GM21529 (cell line): Measurements from ENCODE around the gene TFAP2E.

Source experiments
- ATAC-seq: cut with Tn5 transposase; IDR thresholded peaks from one replicate; pipeline ENCODE4 v1.9.1; 2021; ENCODE audit not compliant: unreplicated experiment

The TFAP2E gene

DNA sequence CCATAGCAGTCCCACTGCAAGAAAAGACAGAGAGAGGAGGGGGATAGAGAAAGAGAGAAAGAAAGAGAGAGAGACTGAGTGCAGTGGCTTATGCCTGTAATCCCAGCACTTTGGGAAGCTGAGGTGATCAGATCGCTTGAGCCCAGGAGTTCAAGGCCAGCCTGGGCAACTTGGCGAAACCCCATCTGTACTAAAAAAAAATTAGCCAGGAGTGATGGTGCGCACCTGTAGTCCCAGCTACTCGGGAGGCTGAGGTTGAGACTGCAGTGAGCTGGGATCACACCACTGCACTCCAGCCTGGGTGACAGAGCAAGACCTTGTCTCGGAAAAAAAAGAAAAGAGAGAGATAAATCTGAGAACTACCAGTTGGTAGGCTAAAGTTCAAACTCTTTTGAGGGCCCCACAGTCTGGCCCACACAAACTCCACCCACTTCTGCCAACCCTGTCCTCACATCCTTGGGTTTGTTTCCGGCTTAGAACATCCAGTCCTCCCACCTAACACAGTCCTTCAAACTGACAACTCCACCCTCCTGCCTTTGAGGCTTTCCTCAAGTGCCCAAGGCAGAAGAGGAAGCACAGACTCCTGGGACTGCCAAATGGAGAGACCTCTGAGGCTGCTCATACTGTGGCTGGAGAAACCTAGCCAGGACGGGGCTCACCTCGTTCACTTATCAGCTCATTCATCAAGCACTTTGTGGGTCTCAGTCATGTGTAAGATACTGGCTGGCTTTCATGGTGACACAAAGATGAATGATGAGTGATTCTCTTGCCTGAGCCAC is 20.1 kb downstream of the TFAP2E start:
- no peak for ATAC-seq

DNA sequence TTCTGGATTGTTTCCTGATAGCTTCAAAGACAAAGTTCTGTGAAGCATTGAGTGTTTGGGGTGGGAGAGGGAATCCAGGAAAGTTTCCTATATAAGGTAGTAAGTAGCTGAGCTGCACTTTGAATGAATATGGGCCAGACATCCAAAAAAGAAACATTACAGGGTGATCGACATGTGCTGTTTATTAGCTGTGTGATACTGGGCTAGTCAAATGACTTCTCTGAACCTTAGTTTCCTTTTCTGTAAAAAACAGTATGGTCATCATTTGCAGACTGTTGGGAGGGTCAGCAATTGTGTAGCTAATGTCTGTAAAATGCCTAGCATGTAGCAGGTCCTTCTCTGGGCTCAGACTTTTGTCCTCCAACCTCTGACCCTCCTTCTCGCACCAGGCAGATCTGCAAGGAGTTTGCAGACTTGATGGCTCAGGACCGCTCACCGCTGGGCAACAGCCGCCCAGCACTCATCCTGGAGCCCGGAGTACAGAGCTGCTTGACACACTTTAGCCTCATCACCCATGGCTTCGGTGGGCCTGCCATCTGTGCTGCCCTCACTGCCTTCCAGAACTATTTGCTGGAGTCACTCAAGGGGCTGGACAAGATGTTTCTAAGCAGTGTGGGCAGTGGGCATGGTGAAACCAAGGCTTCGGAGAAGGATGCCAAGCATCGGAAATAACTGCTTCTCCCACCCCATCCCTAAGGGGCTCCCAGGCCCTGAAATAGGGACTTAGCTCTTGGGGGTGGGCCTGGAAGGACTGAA is 21.1 kb downstream of the TFAP2E start:
- ATAC-seq, result no peak

DNA sequence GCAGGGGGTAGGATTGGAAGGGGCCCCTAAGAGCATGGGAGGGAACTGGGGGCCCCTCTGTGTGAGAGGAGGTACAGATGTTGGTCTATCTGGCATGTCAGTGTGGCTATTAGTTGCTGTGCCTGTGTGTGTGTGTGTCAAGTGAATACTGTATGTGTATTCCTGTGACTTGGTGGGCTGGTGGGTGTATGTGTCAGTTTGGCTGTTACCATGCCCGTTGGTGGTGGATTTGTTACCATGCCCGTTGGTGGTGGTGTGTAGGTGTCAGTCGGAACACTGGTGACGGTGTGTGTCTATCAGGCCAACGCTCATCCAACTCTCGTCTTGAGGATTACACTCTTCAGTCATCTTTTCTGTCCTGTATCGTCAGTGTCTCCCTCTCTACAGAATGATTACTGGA is 22.6 kb downstream of the TFAP2E start:
- no peak for ATAC-seq

DNA sequence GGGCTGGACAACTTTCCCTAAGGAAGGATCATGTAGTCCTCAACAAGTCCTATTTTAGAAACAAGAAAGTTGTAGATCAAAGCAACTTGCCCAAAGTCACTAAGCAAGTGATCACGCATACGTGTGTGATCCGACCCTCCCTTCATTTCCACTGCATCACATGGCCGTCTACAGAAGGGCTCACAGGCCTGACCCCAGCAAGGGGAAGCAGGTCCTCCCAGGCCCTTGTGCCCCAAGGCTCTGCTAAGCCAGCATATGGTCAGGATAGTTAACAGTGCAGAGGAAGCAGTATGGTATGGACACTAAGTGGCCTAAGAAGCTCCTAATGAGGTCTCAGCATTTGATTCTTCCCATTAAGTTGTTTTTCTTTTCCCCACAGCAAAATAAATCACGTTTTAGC is 24.8 kb downstream of the TFAP2E start:
- no peak for ATAC-seq

DNA sequence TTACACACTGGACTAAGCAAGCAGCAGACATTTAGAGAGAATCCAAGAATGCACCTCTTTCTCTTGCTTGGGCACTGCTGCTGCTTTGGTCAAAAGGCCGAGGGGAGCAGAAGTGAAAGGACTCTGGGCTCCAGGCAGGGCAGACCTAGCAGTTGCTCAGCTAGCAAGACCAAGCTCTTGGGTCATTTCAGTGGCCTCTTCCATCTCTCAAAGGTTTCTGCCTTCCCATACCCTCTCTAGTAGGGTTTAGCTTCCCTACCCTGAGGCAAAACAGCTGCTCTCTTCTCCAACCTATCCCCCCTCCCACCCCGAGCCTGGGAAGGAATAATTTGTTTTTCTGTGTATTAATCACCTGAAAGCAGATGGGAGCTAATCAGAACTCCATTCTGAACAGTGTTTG is 25.8 kb downstream of the TFAP2E start:
- ATAC-seq, result no peak

DNA sequence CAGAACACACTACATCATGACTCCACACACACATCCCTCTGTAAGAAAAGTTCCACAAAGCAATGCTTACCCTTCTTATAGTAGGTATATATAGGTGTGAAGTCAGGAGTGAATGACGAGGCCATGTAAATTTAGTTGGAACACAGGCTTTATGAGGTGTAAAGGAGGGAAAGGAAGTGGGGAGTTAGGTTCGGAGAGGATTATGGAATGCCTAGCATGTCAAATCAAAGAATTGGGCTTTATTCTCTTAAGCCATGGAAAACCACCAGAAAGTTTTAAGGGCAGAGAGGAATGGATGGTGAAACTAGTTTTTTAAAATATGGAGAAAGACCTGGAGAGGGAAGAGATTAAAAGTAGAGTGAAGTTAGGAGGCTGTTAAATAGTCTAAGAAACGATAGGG is 26.3 kb downstream of the TFAP2E start:
- ATAC-seq, result no peak

DNA sequence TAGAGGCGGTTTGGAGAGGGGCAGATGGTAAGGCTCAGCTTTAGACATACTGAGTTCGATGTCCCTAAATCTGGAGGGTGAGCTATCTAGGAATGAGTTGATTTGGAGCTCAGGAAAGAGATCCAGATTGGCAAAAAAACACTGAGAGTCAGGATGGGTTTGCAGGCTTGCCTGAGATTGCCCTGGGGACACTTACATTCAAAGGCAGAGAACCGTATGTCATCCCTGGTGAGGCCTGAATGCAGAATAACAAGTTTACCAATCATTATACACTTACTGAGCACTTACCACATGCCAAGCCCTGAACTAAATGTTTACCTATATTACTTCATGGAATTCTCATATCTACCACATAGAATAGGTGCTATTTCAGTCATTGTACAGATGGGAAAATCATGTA is 27.5 kb downstream of the TFAP2E start:
- no peak for ATAC-seq

DNA sequence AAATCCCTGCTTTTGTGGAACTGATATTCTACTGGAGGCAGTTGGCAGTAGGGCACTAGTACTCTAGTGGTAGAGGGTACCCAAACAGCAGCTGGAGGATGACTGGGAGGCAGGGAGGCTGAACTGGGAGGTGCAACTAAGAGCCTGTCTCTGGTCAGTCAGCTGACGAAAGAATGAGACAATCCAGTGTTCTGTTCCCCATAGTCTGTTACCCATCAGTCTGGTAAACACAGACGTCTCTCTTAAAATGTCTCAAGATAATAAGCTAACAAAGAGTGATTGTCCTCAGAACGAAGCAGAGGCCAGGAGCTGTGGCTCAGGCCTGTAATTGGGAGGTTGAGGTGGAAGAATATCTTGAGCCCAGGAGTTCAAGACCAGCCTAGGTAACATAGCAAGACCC is 30.4 kb downstream of the TFAP2E start:
- ATAC-seq, result no peak

DNA sequence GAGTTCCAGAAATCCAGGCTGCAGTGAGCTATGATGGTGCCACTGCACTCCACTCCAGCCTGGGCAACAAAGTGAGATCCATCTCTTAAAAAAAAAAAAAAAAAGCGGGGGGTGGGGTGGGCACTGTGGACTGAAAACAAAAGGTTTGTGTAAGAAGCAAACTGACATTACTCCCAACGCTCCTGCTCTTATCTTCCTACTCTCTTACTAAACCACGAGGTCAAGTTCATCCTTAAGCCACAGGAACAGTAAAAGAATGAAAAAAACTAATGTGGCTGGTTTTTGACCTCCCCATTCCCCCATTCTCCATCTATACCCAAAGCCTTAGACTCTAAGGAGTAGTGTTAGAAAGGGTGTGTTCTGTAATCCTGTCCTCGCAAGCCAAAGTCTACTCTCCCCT is 30.8 kb downstream of the TFAP2E start:
- ATAC-seq, result no peak

DNA sequence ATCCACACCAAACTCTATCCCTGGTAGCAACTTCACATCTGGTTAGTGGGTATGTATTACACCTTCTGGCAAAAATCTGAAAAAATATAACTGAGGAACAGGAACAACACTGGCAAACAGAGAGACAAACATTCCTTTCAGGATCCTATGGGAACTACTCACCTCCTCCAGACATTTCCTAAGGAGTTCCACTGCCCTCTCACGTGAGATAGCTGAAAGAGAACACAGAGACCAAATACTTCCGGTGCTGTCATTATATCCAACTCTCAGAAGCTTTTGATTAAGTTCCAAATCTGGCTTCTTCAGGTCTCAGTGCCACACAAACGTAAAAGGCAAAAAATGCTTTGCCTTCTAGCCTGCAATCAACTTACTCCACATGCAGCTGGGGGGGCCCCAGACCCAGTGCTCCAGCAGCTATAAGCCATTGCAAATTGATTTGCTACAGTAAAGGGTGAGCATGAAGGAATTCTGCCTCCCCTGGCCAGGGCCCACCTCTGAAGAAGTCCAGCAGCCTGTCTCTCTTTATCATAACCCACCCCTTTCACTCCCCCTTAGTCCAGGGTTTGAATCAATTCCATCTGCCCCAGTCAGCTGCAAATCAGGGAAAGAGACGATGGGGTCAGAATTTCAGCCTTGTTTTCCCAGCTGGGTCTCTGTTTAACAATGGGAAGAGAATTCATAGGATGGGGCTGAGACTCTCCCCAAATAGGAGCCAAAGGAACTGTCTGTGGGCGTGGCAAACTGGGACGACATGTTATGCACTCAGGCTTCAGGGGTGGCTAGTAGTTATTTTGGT is 32.2 kb downstream of the TFAP2E start:
- ATAC-seq, result no peak

DNA sequence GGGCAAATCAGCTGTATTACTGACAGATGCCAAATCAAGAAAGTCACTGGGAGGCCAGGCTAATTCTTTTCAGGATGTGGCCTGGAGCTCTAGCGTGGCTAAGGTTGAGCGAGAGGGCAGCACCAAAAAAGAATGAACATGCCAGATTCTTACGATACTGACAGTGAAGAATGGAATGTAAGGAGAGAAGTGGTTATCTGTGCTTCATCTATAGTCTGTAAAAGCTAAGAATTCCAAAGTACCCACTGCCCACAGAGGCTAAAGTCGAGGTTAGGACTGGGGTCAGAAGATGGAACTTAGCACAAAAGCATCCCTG is 32.7 kb downstream of the TFAP2E start:
- ATAC-seq, result no peak

DNA sequence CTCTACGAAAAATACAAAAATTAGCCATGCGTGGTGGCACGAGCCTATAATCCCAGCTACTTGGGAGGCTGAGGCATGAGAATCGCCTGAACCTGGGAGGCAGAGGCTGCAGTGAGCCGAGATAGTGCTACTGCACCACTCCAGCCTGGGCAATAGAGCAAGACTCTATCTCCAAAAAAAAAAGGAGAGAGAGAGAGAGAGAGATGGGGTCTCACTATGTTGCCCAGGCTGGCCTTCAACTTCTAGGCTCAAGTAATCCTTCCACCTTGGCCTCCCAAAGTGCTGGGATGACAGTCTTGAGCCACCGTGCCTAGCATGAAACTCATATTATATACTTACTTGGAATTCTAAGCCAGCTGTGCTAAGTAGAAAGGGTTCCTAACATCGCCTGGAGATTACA is 38.5 kb downstream of the TFAP2E start:
- ATAC-seq, result no peak

DNA sequence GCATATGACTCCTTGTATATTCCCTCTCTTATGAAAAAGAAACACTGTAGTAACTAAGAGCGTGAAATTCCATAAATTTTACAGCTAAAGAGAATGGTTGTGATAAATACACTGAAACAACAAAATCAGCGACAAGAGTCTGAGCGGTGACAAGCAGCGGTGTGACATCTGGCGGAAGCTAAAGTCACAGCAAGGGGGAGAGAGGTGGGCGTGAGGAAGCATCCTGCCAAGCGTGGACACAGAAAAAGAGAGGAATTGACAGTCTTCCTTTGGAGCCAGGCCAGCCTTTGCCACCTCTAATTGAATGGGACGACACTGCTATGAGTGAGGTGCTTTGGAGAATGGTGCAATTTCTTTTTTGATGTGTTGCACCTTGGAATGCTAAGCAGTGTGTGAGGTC is 42.3 kb downstream of the TFAP2E start:
- ATAC-seq, result no peak

DNA sequence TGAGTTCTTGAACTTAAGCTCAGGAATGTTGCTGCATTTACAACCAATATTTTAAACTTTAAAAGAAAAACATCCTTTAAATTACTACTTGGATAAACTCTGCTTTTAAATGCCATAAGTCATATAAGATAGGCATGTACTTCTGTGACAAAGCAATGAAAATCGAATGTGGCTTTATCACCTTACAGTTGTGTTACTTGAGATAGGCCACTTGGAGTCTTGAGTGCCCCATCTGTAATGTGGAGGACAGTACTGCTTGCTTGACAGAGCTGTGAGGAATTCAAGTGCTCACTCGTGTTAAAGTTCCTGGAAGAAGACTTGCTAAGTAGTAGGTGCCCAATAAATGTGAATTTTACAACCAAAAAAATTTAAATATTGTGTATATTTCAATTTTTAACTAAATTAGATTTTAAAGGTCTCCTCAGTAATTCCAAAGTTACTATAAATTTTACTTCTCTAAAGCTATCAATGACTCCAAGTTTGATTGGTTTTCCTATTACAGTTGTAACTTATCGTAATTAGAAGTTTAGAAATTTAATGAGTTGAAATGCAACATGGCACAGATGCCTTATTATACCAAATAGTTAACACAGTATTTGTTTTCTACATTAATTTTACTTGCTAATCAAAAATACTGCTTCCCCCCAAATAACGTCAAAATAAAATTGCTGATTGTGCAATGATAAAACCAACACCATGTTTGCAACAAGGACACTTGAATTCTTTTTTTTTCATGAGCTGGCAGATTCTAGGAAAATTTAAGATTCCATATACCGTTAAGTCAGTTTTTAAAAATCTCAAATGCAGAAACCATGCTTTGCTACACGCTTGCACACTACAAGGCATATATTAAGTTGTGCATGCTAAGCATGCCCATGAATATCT is 46.4 kb downstream of the TFAP2E start:
- no peak for ATAC-seq

DNA sequence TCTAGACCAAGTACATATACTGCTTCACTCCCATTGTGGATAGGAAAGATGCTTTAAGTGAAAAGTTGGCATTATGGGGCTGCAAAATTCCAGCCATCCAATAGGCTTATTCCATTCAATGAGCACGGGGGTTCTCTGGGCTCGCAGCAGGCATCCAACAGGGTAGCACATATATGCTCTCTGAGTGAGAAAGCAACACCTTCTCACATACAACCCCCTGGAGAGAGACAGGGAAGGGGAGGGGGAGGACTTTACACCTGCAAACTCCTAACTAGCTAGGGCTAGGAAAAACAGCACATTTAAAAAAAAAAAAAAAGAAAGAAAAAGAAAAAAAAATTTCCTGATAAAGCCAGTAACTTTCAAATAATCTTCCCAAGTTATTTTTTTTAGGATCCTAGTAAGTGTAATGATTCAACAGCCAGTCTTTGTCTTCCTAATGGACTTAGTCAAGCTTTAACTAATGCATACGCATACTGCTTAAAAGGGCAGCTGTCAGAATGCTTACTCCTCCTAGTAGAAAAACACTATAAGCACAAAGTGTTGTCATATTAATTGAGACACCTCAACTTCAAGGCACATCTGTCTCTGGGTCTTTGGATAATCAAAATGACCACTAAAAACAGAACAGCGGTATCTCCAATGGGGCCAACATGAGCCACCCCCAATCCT is 49.5 kb downstream of the TFAP2E start:
- ATAC-seq, result no peak

DNA sequence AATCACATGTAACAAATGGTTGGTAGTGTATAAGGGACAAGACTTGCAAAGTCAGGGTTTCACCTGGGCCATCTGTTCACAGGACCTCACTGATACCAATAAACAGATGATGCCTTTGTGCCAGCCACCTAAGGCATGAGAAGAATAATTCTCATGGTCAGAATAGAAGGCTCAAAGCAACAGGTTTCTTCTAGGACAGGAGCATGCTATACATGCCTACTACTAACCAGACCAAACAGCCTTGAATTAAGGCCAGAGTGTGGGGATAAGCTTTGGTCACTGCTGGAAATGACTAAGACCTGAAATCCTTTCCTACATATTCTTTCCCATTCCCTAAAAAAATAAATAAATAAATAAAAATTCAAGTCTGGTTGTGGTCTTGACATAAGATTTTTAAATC is 50.7 kb downstream of the TFAP2E start:
- ATAC-seq, result no peak

DNA sequence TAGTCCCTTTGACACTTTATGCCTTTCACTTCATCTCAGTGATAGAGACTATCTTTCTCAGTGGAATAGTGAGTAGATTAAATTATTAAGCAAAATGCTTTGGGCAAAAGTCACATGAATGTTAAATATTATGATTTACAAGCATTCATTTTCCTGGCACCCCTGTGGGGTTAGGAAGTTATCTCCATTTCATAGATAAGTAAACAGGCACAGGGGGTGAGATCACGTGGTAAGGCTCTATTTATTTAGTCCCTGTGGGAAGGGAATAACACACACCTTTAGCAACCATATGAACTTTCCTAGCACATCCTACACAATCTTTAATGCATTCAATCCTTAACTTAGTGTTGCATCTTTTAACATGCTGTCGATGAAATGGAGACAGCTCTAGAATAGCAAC is 55.9 kb downstream of the TFAP2E start:
- no peak for ATAC-seq

DNA sequence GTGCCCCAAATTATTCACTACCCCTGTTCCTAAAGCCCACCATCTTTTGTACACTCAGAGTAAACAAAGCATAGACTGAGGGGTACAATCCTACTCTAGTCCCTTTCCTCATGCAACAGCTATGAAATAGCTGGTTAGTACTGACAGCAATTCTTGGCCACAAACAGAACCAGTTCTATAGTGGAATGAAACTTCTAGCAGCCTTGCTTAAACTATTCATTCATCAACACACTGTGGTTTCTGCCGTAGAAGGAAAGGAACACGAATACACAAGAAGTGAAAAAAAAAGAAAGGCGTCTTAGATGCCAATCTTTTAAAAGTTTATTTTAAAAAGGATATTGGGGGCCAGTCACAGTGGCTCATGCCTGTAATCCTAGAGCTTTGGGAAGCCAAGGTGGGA is 58.3 kb downstream of the TFAP2E start:
- ATAC-seq, result no peak

DNA sequence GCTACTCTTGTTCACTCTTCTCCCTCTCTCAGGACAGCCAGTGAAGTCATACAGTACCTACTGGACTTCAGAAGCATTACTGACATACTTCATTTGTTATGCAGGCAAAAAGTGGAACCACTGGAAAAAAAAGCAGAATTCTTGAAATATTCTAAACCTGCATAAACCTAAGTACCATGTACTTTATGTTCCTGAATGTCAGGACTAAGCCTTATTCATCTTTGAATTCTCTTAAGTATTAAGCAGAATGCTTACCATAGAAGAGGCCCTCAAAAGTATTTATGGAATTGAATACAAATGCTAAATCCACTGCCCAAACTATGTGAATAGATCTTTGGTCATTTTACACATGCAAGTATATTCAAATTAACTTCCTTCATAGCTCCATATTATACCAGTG is 60.4 kb downstream of the TFAP2E start:
- ATAC-seq, result no peak

DNA sequence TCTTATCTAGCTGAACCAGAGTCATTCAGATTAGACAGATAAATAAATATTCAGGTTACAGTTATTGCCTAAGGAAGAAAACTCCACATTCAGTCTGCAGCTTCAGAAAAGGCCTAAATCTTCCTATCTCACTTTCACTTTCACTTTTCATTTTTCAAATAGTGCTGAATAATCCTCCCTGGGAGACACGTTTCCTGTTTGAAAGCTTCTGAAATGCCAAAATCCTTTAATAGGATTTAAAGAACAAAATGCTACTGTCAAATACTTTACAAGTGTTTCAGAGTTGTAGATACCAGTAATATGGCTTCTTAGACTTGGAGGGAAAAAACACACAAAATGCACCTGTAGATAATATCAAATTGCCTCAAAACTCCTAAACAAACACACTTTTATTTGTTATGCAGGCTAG is 64.3 kb downstream of the TFAP2E start:
- no peak for ATAC-seq
